ENCODE measurements around the gene SHISA6. TPM values are rescaled to one million over a fixed set of nuclear protein-coding genes. Genes with fewer than 3 reads are reported as not detected.

The SHISA6 gene
- total RNA-seq, 1 experiment from 2014 or later: 2.9 TPM

DNA sequence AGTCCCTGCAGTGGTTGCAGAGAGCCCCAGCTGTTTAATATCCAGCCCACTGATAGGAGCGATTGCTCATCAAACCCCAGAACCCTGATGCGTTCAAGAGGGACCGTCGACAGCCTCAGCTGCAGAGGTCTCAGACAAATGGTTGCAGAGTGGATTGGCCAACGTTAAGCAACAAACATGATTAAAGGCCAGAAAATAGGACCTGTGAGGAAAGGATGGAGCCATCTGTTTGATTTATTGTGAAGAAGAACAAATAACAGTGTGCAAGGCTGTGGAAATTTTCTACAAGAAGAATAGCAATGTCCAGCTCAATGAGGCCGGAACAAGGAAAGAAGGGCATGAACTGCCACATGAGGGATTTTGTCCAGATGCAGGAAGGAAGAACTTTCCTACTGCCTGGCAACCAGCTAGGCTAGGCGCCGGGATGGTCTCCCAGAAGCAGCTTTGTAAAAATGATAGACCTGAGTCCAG, 218.9 kb downstream of the SHISA6 start:
- Histone ChIP-seq H3K4me1 (ENCODE audit: insufficient read depth, low read length) (no peaks in the 10 kb centered on the region), H3K23ac (ENCODE audit: insufficient read length, low read depth, low read length) (no peak overlapping the region), H3K4ac (ENCODE audit: low read depth, low read length) (no peak overlapping the region), H3K9me3 (ENCODE audit: control insufficient read depth, low read depth, low read length) (no peaks in the 10 kb centered on the region), H3K79me1 (ENCODE audit: insufficient read depth, low read depth, low read length, poor library complexity, severe bottlenecking) (no peaks in the 10 kb centered on the region), H3K18ac (ENCODE audit: insufficient read length, low read depth, low read length) (no peak overlapping the region), H3T11ph (ENCODE audit: low read length) (no peak overlapping the region), H2AK5ac (ENCODE audit: insufficient read length, low read length) (no peak overlapping the region), H3K27ac (ENCODE audit: insufficient read length, low read depth, low read length) (no peak overlapping the region), H3K14ac (ENCODE audit: insufficient read depth, low read length) (no peak overlapping the region), H2BK12ac (ENCODE audit: insufficient read length, low read depth, low read length) (no peak overlapping the region), H3K27me3 (ENCODE audit: insufficient read depth, low read length) (no peaks in the 10 kb centered on the region), H3K56ac (ENCODE audit: insufficient read length, low read depth, low read length) (no peak overlapping the region), H4K91ac (ENCODE audit: insufficient read length, low read depth, low read length) (no peak overlapping the region), H4K5ac (ENCODE audit: insufficient read length, low read depth, low read length) (no peak overlapping the region), H3K23me2 (ENCODE audit: insufficient read length, low read depth, low read length, poor library complexity, severe bottlenecking) (no peaks in the 10 kb centered on the region), H2BK5ac (ENCODE audit: insufficient read length, low read length) (no peak overlapping the region), H3K79me2 (ENCODE audit: insufficient read depth, low read length) (no peaks in the 10 kb centered on the region), H4K8ac (replicated peaks; ENCODE audit: insufficient read length, low read depth, low read length) (no peak overlapping the region), H2BK20ac (ENCODE audit: low read depth, low read length, poor library complexity, severe bottlenecking) (no peak overlapping the region), H3K4me2 (ENCODE audit: insufficient read depth, insufficient read length, low read length) (no peak overlapping the region), H4K20me1 (ENCODE audit: control insufficient read depth, insufficient read depth, insufficient read length) (no peaks in the 10 kb centered on the region), H2BK15ac (ENCODE audit: low read depth, low read length) (no peak overlapping the region), H2BK120ac (ENCODE audit: low read depth, low read length, poor library complexity, severe bottlenecking) (no peak overlapping the region), H2AFZ (ENCODE audit: low read length) (no peak overlapping the region), H3K9ac (ENCODE audit: extremely low read depth, insufficient read length, low read length) (no peak overlapping the region)
- no CpG with 5 or more reads among the region's 8 CpGs for WGBS (ENCODE audit: extremely low coverage, insufficient read length, low lambda C conversion rate)
- no peak for DNase-seq
- no peaks in the 10 kb centered on the region; a peak in 1 of 4 replicates for H3K4me1 Mint-ChIP-seq
- H3K27ac Mint-ChIP-seq: peak overlapping the region in 1 of 3 experiments; percentile 37; a peak in 1 of 7 replicates
- TF ChIP-seq, protein P1, sequence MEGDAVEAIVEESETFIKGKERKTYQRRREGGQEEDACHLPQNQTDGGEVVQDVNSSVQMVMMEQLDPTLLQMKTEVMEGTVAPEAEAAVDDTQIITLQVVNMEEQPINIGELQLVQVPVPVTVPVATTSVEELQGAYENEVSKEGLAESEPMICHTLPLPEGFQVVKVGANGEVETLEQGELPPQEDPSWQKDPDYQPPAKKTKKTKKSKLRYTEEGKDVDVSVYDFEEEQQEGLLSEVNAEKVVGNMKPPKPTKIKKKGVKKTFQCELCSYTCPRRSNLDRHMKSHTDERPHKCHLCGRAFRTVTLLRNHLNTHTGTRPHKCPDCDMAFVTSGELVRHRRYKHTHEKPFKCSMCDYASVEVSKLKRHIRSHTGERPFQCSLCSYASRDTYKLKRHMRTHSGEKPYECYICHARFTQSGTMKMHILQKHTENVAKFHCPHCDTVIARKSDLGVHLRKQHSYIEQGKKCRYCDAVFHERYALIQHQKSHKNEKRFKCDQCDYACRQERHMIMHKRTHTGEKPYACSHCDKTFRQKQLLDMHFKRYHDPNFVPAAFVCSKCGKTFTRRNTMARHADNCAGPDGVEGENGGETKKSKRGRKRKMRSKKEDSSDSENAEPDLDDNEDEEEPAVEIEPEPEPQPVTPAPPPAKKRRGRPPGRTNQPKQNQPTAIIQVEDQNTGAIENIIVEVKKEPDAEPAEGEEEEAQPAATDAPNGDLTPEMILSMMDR (conservative IDR thresholded peaks at IDR 0.05): no peak
- H3K9me3 Mint-ChIP-seq: no peaks in the 10 kb centered on the region; a peak in 1 of 5 replicates
- peaks cover 3% of the 10 kb centered on the region; the same call in 1 of the 2 replicates for H3K27me3 Mint-ChIP-seq (ENCODE audit: low read depth)
- no peaks in the 10 kb centered on the region for H3K36me3 Mint-ChIP-seq (ENCODE audit: insufficient read depth in 1 of 3, low read depth in 3 of 3)
- H3K4me3 Mint-ChIP-seq: no peak overlapping the region
